ENCODE data around the gene FUT4.

DNA sequence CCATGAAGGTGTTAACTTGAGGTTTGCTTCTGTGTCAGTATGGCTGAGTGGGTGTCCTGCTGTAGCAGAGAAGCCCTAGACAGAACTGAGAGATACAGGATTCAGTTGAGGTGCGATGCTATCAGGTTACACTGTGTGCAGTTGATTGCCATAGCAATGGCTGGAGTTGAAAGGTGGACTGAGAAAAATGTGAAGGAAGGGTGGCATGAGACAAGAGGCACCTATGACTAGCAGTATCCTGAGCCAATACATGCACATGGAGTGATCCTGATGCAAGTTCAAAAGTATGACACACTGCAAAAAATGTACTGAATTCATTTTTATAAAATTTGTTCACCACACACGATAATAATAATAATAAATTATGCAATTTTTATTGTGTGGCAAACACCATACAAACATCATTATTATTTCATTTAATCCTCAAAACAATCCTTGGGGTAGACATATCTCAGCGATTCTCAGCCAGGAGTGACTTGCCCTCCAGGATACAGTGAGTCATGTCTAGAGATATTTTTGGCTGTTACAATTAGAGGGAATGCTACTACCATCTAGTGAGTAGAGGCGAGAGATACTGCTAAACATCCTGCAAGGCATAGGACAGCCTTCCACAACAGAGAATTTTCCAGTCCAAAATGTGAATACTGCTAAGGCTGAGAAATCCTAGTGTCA is 19.6 kb downstream of the FUT4 start:
- TF ChIP-seq POLR2AphosphoS5 (IDR thresholded peaks at IDR 0.05) (no peak), CTCF (IDR thresholded peaks at IDR 0.05) (no peak), POLR2A (IDR thresholded peaks at IDR 0.05) (no peak), EP300 (IDR thresholded peaks at IDR 0.05; ENCODE audit: low read depth) (no peak)

Measured in transverse colon (tissue), 4 donors.